K562 (cell line): Measurements from ENCODE around the gene HMOX2. TPM values are rescaled to one million over a fixed set of nuclear protein-coding genes. Genes with fewer than 3 reads are reported as not detected.

ENCODE experiments used
- HNRNPL ChIP-seq: fragments of 200-400 bp; formaldehyde crosslinking; IDR thresholded peaks from 2 replicates; pipeline ENCODE4 v1.6.1; 2017; ENCODE audit warnings: low read depth, mild to moderate bottlenecking, low read length
- SMARCC2 ChIP-seq: fragments of 450-650 bp; IDR thresholded peaks from 2 replicates; pipeline ENCODE4 v1.6.1; 2017; ENCODE audit warnings: antibody characterized with exemption, moderate library complexity, mild to moderate bottlenecking, low read depth
- ZNF175 ChIP-seq: fragments of 200-800 bp; sonication (Bioruptor generic); IDR thresholded peaks from 2 replicates; pipeline ENCODE4 v1.6.1; 2016; ENCODE audit warnings: low read depth, mild to moderate bottlenecking, missing genetic modification characterization, missing compliant biosample characterization
- ZNF408 ChIP-seq: fragments of 250-450 bp; sonication (Bioruptor Pico); IDR thresholded peaks from 2 replicates; pipeline ENCODE4 v1.4.0; 2020; ENCODE audit warnings: low read depth, mild to moderate bottlenecking, moderate library complexity
- polyA plus RNA-seq, 8 experiments: library from polyadenylated mRNA; depleted of rRNA in 4 of 8; stranded (reverse) in 5 of 8; unstranded in 3 of 8; fragments of >200 nt; fragmentation: Nextera tagmentation in 2 of 8; fragmentation: Illumina TruSeq in 1 of 8; extraction: Ambion mirVana in 2 of 8; extraction: Trizol in 1 of 8; gene quantifications; 2 replicates each; pipeline versions ENCODE4 v1.2.1 to v1.2.3, GENCODE V29; 2011 to 2014; ENCODE audit warnings: inconsistent platforms in 1 of 8, missing spikeins in 1 of 8
- total RNA-seq, 7 experiments: library from RNA; depleted of rRNA in 6 of 7; stranded (reverse); fragments of >200 nt in 6 of 7; fragmentation: Illumina TruSeq in 2 of 7; extraction: Trizol in 2 of 7; gene quantifications; 2 replicates each; pipeline versions ENCODE4 v1.2.1 to v1.2.3, GENCODE V29; 2011 to 2021; ENCODE audit warnings: low replicate concordance in 1 of 7
- TF ChIP-seq, protein P1 (sequence below), 2 experiments: fragments of 450-650 bp in 1 of 2; sonication (generic) in 1 of 2; formaldehyde crosslinking in 1 of 2; IDR thresholded peaks; 2 replicates each; pipeline versions ENCODE4 v1.7.1 to v1.9.0; 2016 to 2022; ENCODE audit warnings: inconsistent platforms in 1 of 2, mild to moderate bottlenecking in 1 of 2, missing genetic modification reagents in 1 of 2
- TF ChIP-seq, protein P2 (sequence below): fragments of 450-650 bp; IDR thresholded peaks from 2 replicates; pipeline ENCODE4 v1.6.1; 2016
- TF ChIP-seq, protein P3 (sequence below): fragments of 250-450 bp; sonication (Bioruptor Pico); IDR thresholded peaks from 2 replicates; pipeline ENCODE4 v1.4.0; 2020
- TF ChIP-seq, protein P4 (sequence below), 2 experiments: fragments of 250-450 bp in 1 of 2; fragments of 450-650 bp in 1 of 2; sonication (Bioruptor Pico) in 1 of 2; IDR thresholded peaks; 2 replicates each; pipeline versions ENCODE4 v1.6.1 to v1.8.0; 2016 to 2021; ENCODE audit warnings: mild to moderate bottlenecking in 2 of 2, moderate library complexity in 2 of 2, missing compliant biosample characterization in 1 of 2, missing genetic modification characterization in 1 of 2

The HMOX2 gene
- total and polyA plus RNA-seq, 9 of the 15 experiments (the other 6 are each of a cell fraction or from before 2014, with no cell fraction given) = 26.8 to 87.4 (median 57.4) TPM

DNA sequence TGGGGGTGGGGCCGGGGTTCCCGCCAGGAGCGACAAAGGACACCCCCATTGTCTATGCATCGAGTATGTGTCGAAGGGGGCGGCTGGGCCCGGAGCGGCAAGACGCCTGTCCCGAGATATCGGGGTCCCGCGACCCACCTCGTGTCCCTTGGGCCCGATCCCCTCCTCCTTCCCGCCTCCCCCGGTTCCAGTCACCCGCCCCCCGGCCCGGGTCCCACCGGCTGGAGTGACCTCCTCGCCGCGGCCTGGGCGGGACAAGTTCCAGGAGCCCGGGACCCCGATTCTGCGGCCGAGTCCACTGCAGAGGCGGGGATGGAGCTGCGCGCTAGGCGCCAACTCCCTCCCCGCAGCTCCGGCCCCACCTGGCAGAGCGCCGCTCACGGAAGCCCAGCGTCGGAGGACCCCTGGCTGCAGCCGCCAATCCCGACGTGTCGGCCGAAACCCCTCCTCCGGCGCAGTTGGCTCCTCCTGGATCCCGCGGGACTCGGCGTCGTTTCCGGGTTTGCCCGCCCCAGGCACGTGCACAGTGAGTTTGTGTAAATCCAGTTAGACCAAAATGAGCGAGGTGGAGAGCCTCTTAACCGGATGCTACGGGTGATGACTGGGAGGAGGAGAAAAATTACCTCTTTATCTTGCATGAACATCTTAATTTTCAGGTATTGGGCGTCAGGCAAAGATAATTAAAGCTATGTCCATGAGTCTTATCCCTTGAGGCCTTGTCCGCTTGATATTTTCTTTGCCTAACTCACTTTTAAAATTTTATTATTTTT lies 1.8 kb upstream of the HMOX2 start, which contains the start of gene NMRAL1 (continued):
- TF ChIP-seq, protein P1, sequence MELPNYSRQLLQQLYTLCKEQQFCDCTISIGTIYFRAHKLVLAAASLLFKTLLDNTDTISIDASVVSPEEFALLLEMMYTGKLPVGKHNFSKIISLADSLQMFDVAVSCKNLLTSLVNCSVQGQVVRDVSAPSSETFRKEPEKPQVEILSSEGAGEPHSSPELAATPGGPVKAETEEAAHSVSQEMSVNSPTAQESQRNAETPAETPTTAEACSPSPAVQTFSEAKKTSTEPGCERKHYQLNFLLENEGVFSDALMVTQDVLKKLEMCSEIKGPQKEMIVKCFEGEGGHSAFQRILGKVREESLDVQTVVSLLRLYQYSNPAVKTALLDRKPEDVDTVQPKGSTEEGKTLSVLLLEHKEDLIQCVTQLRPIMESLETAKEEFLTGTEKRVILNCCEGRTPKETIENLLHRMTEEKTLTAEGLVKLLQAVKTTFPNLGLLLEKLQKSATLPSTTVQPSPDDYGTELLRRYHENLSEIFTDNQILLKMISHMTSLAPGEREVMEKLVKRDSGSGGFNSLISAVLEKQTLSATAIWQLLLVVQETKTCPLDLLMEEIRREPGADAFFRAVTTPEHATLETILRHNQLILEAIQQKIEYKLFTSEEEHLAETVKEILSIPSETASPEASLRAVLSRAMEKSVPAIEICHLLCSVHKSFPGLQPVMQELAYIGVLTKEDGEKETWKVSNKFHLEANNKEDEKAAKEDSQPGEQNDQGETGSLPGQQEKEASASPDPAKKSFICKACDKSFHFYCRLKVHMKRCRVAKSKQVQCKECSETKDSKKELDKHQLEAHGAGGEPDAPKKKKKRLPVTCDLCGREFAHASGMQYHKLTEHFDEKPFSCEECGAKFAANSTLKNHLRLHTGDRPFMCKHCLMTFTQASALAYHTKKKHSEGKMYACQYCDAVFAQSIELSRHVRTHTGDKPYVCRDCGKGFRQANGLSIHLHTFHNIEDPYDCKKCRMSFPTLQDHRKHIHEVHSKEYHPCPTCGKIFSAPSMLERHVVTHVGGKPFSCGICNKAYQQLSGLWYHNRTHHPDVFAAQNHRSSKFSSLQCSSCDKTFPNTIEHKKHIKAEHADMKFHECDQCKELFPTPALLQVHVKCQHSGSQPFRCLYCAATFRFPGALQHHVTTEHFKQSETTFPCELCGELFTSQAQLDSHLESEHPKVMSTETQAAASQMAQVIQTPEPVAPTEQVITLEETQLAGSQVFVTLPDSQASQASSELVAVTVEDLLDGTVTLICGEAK (IDR thresholded peaks at IDR 0.05) = no peak
- TF ChIP-seq, protein P1 (CRISPR knock-in tag; IDR thresholded peaks at IDR 0.05) = no peak
- TF ChIP-seq SMARCC2 = no peak
- TF ChIP-seq, protein P2, sequence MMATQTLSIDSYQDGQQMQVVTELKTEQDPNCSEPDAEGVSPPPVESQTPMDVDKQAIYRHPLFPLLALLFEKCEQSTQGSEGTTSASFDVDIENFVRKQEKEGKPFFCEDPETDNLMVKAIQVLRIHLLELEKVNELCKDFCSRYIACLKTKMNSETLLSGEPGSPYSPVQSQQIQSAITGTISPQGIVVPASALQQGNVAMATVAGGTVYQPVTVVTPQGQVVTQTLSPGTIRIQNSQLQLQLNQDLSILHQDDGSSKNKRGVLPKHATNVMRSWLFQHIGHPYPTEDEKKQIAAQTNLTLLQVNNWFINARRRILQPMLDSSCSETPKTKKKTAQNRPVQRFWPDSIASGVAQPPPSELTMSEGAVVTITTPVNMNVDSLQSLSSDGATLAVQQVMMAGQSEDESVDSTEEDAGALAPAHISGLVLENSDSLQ = peak; percentile 85
- TF ChIP-seq ZNF175 (CRISPR knock-in tag) = 0 out of 2 replicates have a peak, but pooled peaks have one; percentile 59
- TF ChIP-seq, protein P3, sequence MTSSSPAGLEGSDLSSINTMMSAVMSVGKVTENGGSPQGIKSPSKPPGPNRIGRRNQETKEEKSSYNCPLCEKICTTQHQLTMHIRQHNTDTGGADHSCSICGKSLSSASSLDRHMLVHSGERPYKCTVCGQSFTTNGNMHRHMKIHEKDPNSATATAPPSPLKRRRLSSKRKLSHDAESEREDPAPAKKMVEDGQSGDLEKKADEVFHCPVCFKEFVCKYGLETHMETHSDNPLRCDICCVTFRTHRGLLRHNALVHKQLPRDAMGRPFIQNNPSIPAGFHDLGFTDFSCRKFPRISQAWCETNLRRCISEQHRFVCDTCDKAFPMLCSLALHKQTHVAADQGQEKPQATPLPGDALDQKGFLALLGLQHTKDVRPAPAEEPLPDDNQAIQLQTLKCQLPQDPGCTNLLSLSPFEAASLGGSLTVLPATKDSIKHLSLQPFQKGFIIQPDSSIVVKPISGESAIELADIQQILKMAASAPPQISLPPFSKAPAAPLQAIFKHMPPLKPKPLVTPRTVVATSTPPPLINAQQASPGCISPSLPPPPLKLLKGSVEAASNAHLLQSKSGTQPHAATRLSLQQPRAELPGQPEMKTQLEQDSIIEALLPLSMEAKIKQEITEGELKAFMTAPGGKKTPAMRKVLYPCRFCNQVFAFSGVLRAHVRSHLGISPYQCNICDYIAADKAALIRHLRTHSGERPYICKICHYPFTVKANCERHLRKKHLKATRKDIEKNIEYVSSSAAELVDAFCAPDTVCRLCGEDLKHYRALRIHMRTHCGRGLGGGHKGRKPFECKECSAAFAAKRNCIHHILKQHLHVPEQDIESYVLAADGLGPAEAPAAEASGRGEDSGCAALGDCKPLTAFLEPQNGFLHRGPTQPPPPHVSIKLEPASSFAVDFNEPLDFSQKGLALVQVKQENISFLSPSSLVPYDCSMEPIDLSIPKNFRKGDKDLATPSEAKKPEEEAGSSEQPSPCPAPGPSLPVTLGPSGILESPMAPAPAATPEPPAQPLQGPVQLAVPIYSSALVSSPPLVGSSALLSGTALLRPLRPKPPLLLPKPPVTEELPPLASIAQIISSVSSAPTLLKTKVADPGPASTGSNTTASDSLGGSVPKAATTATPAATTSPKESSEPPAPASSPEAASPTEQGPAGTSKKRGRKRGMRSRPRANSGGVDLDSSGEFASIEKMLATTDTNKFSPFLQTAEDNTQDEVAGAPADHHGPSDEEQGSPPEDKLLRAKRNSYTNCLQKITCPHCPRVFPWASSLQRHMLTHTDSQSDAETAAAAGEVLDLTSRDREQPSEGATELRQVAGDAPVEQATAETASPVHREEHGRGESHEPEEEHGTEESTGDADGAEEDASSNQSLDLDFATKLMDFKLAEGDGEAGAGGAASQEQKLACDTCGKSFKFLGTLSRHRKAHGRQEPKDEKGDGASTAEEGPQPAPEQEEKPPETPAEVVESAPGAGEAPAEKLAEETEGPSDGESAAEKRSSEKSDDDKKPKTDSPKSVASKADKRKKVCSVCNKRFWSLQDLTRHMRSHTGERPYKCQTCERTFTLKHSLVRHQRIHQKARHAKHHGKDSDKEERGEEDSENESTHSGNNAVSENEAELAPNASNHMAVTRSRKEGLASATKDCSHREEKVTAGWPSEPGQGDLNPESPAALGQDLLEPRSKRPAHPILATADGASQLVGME (CRISPR knock-in tag) = no peak
- peak; percentile 51; the same call in 1 of the 2 replicates for TF ChIP-seq HNRNPL
- TF ChIP-seq, protein P4, sequence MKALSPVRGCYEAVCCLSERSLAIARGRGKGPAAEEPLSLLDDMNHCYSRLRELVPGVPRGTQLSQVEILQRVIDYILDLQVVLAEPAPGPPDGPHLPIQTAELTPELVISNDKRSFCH (CRISPR knock-in tag; IDR thresholded peaks at IDR 0.05) = no peak
- TF ChIP-seq, protein P4 (tag; IDR thresholded peaks at IDR 0.05) = no peak
- no peak for TF ChIP-seq ZNF408 (CRISPR knock-in tag)
